Epithelial cell of esophagus (primary cell): ENCODE data around the gene TRMO.

Source experiments
- DNase-seq: peaks from one replicate; pipeline ENCODE4 v3.0.0; 2010; ENCODE audit warnings: low read depth
- H3K4me3 ChIP-seq: 2 replicates; pipeline ENCODE4 v1.5.1; 2011; ENCODE audit warnings: mild to moderate bottlenecking, low read length, control low read depth
- TF ChIP-seq, protein P1 (sequence below): IDR thresholded peaks from 2 replicates; pipeline ENCODE4 v1.5.1; 2011; ENCODE audit warnings: low read depth, mild to moderate bottlenecking, low read length, control low read depth, inconsistent platforms; ENCODE audit not compliant: insufficient read depth; ENCODE audit errors: missing control alignments

TRMO gene

DNA sequence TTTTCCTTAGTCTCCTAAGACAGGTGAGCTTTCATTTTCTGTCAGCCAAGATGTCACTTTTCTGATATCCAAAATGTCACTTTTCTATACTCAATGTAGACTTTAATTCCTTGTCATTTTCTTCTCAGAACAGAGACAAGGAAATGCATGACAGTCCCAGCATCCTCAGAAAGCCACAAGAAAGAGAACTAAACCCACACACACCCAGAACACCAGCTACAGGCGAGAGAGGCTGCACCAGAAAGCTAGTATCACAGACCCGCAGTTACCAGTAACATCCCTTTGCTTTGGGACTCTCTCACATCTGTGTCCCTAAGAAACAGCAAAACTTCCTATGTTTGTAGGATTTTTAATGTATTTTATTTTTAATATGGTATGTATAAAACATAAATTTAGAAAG lies 17.1 kb downstream of the TRMO start:
- H3K4me3 ChIP-seq, result no peak overlapping the region
- TF ChIP-seq, protein P1, sequence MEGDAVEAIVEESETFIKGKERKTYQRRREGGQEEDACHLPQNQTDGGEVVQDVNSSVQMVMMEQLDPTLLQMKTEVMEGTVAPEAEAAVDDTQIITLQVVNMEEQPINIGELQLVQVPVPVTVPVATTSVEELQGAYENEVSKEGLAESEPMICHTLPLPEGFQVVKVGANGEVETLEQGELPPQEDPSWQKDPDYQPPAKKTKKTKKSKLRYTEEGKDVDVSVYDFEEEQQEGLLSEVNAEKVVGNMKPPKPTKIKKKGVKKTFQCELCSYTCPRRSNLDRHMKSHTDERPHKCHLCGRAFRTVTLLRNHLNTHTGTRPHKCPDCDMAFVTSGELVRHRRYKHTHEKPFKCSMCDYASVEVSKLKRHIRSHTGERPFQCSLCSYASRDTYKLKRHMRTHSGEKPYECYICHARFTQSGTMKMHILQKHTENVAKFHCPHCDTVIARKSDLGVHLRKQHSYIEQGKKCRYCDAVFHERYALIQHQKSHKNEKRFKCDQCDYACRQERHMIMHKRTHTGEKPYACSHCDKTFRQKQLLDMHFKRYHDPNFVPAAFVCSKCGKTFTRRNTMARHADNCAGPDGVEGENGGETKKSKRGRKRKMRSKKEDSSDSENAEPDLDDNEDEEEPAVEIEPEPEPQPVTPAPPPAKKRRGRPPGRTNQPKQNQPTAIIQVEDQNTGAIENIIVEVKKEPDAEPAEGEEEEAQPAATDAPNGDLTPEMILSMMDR, result no peak
- no peak for DNase-seq

DNA sequence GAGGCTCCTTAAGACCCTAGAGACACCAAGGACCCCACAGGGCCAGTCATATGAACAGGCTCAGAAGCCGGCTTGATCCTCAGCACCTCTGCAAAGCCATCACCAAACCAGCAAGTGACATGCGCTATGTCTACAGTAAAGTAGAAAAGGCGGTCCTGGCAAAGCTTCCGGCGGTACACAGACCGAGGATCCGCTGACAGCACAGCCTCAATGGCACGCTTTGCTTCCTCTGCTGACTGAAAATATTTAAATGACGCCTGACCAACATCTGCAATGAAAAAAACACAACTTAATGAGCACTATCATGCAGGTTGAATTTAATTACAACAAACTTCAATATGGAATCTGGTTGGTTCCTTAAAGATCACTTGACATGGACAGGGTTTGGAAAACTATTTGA lies 17.6 kb downstream of the TRMO start:
- TF ChIP-seq, protein P1, result no peak
- DNase-seq, result no peak
- H3K4me3 ChIP-seq, result no peak overlapping the region

DNA sequence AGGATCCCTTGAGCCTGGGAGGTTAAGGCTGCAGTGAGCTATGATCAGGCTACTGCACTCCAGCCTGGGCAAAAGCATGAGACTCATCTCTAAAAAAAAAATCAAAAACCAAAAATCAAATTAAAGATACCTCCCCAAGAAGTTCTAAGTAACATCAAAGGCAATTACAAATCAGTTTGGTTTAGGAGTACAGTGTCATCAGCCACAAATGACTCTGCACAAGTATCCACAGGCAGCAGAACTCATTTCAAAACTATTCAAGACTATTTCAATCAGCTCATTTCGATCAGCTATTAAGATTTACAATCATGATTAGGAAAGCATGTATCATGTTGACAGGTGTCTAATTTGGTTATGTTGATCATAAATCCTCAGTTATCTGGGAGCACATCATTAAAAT lies 19.1 kb downstream of the TRMO start:
- TF ChIP-seq, protein P1, result no peak
- H3K4me3 ChIP-seq, result no peak overlapping the region
- peak; percentile 34 for DNase-seq

DNA sequence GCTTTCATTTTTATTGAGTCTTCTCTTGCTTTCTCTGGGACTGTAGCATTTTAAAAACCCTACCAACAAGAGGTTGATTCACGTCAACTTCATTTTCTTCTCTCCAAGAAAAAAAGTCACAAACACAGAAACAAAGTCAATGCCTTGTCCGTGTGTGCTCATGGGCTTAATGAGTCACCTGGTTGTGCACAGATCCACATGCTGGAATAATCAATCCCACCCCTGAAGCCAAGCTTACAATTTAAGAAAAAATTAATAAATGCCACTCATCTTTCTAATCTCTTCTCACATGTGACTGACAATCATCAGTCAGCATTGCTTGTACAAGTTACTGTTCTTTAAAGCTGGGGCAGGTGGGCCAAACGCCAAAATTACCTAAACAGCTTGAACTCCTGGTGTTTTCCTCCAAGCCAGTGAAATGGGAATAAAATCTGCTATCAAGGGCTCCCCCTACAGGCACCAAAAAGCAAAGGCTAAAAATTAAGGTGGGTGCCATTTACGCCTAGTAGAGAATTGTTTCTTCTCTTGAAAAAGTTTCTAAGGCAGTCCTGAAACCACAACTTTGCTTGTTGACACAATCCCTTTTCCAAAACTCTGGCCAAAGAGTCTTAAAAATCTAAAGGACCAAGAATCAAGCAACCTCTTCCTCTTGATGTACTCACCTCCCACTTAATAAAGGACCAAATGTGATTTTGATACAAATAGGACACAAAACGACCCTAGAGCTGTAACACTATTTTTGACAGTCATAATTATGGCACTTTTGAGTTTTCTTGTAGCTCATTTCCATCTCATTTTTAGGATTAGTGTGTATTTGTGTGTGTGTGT lies 21.3 kb downstream of the TRMO start:
- peak; percentile 65 for DNase-seq
- no peak overlapping the region for H3K4me3 ChIP-seq
- TF ChIP-seq, protein P1, result peak; percentile 81

DNA sequence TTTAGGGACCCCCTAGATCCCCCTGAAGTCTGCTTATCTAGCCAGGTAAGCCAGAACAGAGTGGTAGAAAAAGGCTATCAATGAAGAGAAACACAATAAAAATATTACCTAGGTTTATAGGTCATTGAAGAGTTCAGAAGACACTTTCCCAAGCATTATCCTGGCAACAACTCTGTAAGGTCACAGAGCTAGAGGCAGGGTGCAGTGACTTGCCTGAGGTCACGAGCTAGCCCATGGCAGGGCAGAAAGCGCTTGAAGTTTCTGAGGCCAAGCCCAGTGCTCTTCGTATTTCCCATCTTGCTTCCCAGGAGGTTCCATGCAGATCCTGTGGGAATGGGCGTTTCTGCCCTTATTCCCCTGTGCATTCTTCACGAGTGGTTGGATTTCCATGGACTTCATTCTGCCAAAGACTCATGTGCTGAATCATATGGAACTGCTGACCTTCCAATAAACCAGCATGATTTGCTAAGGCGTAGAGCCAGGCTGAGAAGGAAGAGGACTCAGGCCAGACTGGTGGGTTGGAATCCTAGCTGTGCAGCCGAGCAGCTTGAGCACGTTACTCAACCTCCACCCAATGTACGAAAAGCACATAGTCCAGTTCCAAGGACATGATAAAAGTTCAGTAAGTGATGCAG lies 22.1 kb downstream of the TRMO start:
- H3K4me3 ChIP-seq, result no peak overlapping the region
- TF ChIP-seq, protein P1, result no peak
- DNase-seq, result no peak

DNA sequence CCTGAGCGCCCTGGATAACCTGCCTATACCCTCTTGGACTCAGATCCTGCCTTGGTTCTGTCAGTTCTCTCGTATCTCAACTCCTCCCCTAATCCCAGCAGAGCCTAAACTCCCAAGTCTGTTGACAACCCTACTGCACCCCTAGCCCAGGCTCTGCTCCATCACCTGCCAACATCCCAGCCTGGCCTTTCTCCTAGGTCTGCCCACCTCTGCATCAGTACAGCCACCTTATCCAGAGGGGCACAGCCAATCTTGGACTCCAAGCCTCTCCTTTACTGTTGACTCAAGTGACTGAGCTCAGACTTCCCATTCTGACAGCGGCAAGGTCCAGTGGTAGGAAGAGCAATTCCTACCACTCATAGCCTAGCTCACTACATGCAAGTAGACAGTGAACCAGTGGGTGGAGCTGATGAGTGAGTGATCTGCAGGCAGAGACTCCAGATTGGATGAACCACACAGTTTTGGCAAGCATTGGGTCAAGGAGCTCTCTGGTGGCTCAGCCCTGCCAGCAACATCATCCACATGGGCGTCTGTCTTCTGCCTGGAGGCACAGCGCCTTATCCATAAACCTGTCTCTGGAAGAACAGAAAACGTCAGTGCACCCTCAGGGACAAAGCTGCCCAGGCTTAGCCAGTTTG lies 26.5 kb downstream of the TRMO start:
- peak; percentile 67 for DNase-seq
- TF ChIP-seq, protein P1, result peak; percentile 53
- no peak overlapping the region for H3K4me3 ChIP-seq
